Ovary (tissue), 9 donors: ENCODE results near the gene RGS19. TPM values are rescaled to one million over a fixed set of nuclear protein-coding genes. Genes with fewer than 3 reads are reported as not detected.

Experiments
- DNase-seq, 5 donors: peaks; one replicate each; pipeline ENCODE4 v3.0.0-alpha.2; 2019 to 2020
- H3K27ac ChIP-seq, 2 donors: fragments of 200-600 bp; one replicate each; pipeline versions ENCODE4 v1.5.1 to v1.8.0; 2019 to 2022
- H3K27me3 ChIP-seq: fragments of 200-600 bp; one replicate; pipeline ENCODE4 v1.8.0; 2022
- H3K36me3 ChIP-seq: fragments of 200-600 bp; sonication (generic); one replicate; pipeline ENCODE4 v1.5.1; 2019
- H3K4me1 ChIP-seq: one replicate; pipeline ENCODE4 v1.8.1; 2013; ENCODE audit warnings: mild to moderate bottlenecking, moderate library complexity; ENCODE audit not compliant: insufficient read depth
- H3K4me3 ChIP-seq: fragments of 200-600 bp; sonication (generic); one replicate; pipeline ENCODE4 v1.5.1; 2017
- H3K9me3 ChIP-seq, 2 donors: fragments of 200-600 bp in 1 of 2; sonication (generic) in 1 of 2; one replicate each; pipeline versions ENCODE4 v1.5.1 to v1.8.1; 2013 to 2019; ENCODE audit warnings: mild to moderate bottlenecking in 1 of 2, moderate library complexity in 1 of 2
- EP300 ChIP-seq: sonication (generic); formaldehyde crosslinking; IDR thresholded peaks from one replicate; pipeline ENCODE4 v1.6.1; 2017; ENCODE audit warnings: antibody characterized with exemption
- POLR2A ChIP-seq: fragments of 450-650 bp; IDR thresholded peaks from one replicate; pipeline ENCODE4 v1.6.1; 2017; ENCODE audit warnings: antibody characterized with exemption, mild to moderate bottlenecking, moderate library complexity
- WGBS, 3 donors: extraction: QIAGEN DNeasy Blood & Tissue Kit in 1 of 3; methylation state at CpG; one replicate each; pipeline versions ENCODE4 v1.1.5 to v1.1.7; 2013 to 2017; 5-methylcytosine and 5-hydroxymethylcytosine counted together
- intact Hi-C, 4 donors: fragments of 100-400 bp; cut with DNase I; formaldehyde crosslinking; loops; one replicate each; pipeline versions ENCODE4 v1.11.0 to v1.15.1; 2022 to 2023
- polyA plus RNA-seq, 2 donors: library from polyadenylated mRNA; stranded (reverse); fragments of 200-250 nt in 1 of 2; fragments of 350-450 nt in 1 of 2; fragmentation: Illumina TruSeq in 1 of 2; extraction: RNeasy Lipid Tissue Mini Kit (QIAGEN cat#74804) in 1 of 2; gene quantifications; one replicate each; pipeline ENCODE4 v1.2.3, GENCODE V29; 2013 to 2014
- total RNA-seq, 7 donors: library from RNA; depleted of rRNA in 2 of 7; stranded (reverse); fragments of >200 nt in 2 of 7; fragmentation: NEBNext Ultra II Directional in 3 of 7; extraction: Animal tissue kit (Norgen Biotek cat#: 25700) in 3 of 7; gene quantifications; one replicate each; pipeline versions ENCODE4 v1.1.0 to v1.2.4, GENCODE V29; 2016 to 2023
- TF ChIP-seq, protein P1 (sequence below), 3 donors: fragments of 450-650 bp in 2 of 3; fragments of 200-600 bp in 1 of 3; IDR thresholded peaks; one replicate each; pipeline versions ENCODE4 v1.5.1 to v1.8.0; 2016 to 2022; ENCODE audit warnings: antibody characterized with exemption in 3 of 3, mild to moderate bottlenecking in 1 of 3
- donor health status: DM: no; HTN: no; CAD: no; lungs with moderate emphysema.
- donor health status: DM: no; HTN: no; CAD: no.
- donor health status: Bipolar disorder and iron deficiency.
- donor health status: DM: yes; HTN: yes; CAD: no.
- donor health status: DM: no; HTN: no; CAD: no.
- donor health status: DM: yes; HTN: yes; CAD: no.

Gene RGS19
- total and polyA plus RNA-seq, 9 donors: 2.1 to 7.6 (median 4.5) TPM

DNA sequence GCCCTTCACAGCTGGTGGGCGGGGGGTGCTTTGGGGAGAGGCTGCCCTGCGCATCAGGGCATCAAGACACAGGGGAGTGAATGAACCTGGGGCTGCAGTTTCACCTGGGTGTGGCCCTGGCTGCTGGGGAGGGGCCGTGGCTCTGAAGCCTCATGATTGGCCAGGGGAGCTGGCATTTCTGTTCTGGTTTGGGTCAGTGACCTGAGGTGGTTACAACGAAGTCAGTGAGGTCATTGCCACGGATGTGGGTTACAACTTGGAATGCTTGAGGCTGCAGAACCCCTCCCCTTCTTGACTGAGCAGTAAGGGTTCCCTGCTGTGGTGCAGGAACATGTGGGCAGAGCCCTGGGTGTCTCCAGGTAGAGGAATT is 13.4 kb downstream of the RGS19 start:
- intact Hi-C loops: no loop called here
- Histone ChIP-seq H3K36me3 (no peaks in the 10 kb centered on the region), H3K27me3 (no peaks in the 10 kb centered on the region), H3K4me1 (peaks cover 4% of the 10 kb centered on the region), H3K4me3 (no peak overlapping the region), H3K27ac (no peak overlapping the region), H3K9me3 (no peaks in the 10 kb centered on the region)
- TF ChIP-seq EP300 (no peak), POLR2A (no peak)
- TF ChIP-seq, protein P1, sequence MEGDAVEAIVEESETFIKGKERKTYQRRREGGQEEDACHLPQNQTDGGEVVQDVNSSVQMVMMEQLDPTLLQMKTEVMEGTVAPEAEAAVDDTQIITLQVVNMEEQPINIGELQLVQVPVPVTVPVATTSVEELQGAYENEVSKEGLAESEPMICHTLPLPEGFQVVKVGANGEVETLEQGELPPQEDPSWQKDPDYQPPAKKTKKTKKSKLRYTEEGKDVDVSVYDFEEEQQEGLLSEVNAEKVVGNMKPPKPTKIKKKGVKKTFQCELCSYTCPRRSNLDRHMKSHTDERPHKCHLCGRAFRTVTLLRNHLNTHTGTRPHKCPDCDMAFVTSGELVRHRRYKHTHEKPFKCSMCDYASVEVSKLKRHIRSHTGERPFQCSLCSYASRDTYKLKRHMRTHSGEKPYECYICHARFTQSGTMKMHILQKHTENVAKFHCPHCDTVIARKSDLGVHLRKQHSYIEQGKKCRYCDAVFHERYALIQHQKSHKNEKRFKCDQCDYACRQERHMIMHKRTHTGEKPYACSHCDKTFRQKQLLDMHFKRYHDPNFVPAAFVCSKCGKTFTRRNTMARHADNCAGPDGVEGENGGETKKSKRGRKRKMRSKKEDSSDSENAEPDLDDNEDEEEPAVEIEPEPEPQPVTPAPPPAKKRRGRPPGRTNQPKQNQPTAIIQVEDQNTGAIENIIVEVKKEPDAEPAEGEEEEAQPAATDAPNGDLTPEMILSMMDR (IDR thresholded peaks at IDR 0.05): no peak
- WGBS, 3 donors: 47 to 58% (median 50%) methylated on average over 5 of the region's 5 CpGs
- DNase-seq: no peak

GRCh38 chr20:64065062-64065973 is 14.0 kb downstream of the RGS19 start:
- intact Hi-C loops: no loop called here
- H3K4me3 ChIP-seq: no peak overlapping the region
- no peak for DNase-seq
- no peak overlapping the region for H3K27ac ChIP-seq
- 43 to 51% (median 48%) methylated on average over 27 of the region's 27 CpGs for WGBS, 3 donors
- no peaks in the 10 kb centered on the region for H3K27me3 ChIP-seq
- H3K9me3 ChIP-seq: no peaks in the 10 kb centered on the region
- H3K4me1 ChIP-seq: peaks cover 4% of the 10 kb centered on the region
- H3K36me3 ChIP-seq: no peaks in the 10 kb centered on the region
- TF ChIP-seq EP300 (no peak), POLR2A (no peak)

DNA sequence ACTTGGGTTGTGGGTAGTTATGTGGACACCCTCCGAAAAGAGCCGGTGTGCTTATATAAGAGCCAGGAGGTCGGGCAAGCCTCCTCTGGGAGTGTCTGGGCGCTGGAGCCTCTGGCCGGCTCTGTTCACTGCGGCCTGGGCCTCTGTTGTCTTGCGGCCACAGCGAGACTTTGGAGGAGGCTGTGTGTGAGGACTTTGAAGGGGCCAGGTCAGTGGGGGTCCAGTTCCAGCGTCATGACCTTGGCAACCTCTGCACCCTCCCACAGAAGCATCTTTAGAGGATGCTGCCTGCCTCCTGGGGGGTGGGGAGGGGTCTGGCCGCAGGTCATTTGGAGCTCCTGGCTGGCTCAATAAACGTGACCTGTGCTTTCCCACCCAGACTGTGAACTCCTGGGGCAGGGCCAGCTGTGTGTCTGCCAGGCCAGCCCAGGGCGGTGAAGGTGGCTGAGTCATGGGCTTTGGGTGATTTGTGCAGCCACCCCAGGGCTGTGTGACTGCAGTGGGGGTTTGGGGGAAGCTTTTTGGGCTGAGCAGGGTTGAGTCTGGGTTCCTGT is 15.1 kb downstream of the RGS19 start:
- peak; percentile 52 to 72 (median 62) for DNase-seq
- H3K27me3 ChIP-seq: no peaks in the 10 kb centered on the region
- H3K27ac ChIP-seq: peak overlapping the region in 1 of 2 donors; percentile 75
- no peak for TF ChIP-seq EP300
- TF ChIP-seq POLR2A: no peak
- TF ChIP-seq, protein P1 (IDR thresholded peaks at IDR 0.05): no peak
- H3K9me3 ChIP-seq: no peaks in the 10 kb centered on the region
- 10 to 12% (median 11%) methylated on average over 12 of the region's 12 CpGs for WGBS, 3 donors
- intact Hi-C loops: no loop called here
- H3K36me3 ChIP-seq: no peaks in the 10 kb centered on the region
- peak overlapping the region; percentile 69 for H3K4me3 ChIP-seq
- H3K4me1 ChIP-seq: peaks cover 4% of the 10 kb centered on the region

DNA sequence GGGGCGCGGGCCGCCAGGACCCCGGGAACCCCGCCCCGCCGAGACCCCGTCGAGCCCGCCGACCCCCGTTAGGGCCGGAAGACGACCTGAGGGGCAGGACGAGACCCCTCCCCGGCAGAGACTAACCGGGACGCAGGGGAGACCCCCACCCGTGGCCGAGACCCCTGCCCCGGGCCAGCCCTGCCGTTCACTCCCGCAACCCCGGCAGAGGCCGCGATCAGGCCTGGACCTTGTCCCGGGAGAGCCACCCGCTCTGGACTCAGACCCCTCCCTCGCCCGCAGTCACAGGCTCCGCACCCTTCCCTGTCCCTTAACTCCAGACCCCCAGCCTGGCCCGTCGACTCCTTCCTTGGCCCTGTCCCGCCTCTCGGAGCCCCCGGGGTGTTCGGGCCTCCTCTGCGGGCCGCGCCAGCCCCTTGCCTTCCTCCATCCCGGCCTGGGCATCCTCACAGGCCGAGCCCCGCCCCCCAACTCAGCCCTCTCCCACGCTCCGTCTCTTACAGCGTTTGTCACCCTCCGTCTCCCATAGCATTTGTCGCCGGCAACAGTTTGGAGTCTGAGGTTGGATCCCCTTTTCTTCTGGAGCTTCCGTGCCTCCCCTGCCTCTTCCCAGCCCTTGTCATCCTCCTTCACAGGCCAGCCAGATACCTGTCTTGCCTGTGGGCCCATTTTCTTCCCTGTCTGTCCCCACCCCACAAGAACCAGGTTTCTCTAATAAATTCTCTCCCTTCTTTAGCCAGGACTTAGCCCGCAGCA is 15.8 kb downstream of the RGS19 start:
- Histone ChIP-seq H3K27ac (peak overlapping the region; percentile 53 to 75), H3K36me3 (no peaks in the 10 kb centered on the region), H3K4me1 (peaks cover 4% of the 10 kb centered on the region), H3K9me3 (no peaks in the 10 kb centered on the region), H3K27me3 (no peaks in the 10 kb centered on the region), H3K4me3 (peak overlapping the region; percentile 69)
- TF ChIP-seq EP300 (no peak), POLR2A (no peak)
- TF ChIP-seq, protein P1 (IDR thresholded peaks at IDR 0.05): no peak
- WGBS, 3 donors: 1 to 2% (median 1%) methylated on average over 26 to 51 of the region's 51 CpGs
- DNase-seq: peak; percentile 41 to 68 (median 65)
- intact Hi-C loops: no loop called here
